ENCODE results near the gene LY6G5B.

The LY6G5B gene

DNA sequence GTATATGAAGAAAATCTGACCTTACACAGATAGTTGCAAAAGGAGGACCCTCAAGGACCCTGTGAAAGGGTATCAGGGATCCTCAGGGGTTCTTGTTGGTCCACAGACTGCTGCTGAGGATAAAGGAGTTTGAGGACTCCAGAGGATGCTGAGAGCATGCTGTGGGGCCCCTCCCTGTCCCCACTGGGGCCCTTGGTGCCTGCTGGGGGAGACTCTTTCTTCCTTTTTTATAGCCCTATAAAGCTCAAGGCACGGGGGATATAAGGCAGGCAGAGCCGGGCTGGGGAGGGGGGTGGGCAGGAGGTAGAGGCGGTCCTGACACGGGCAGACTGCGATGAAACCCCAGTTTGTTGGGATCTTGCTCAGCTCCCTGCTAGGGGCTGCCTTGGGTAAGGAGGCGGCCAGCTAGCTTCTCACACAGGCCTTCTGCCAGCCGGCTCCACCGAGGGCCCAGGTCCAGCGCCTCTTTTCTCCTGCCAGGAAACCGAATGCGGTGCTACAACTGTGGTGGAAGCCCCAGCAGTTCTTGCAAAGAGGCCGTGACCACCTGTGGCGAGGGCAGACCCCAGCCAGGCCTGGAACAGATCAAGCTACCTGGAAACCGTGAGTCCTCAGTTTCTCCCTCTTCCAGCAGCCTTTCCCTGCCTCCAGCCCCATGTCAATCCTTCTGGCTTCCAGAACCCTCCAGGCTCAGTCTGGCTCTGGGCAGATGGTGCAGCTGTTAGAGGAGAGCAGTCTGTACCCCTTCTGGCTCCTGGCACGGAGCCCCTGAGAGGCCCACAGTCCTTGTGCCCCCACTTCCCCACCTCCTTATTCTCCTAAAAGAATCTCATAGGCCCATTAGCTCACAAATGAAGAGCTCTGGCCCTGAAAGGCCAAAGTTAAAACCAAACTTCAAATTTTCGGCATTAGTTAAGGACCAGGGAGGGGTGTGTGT is 45.5 kb downstream of the LY6G5B start, which contains the start of gene LY6G6D:
LY6G6D (plus strand) TSS at position 327 of the 937 bp plus-strand sequence; CDS start at position 335, 8 bp downstream.
- no peak for DNase-seq

DNA sequence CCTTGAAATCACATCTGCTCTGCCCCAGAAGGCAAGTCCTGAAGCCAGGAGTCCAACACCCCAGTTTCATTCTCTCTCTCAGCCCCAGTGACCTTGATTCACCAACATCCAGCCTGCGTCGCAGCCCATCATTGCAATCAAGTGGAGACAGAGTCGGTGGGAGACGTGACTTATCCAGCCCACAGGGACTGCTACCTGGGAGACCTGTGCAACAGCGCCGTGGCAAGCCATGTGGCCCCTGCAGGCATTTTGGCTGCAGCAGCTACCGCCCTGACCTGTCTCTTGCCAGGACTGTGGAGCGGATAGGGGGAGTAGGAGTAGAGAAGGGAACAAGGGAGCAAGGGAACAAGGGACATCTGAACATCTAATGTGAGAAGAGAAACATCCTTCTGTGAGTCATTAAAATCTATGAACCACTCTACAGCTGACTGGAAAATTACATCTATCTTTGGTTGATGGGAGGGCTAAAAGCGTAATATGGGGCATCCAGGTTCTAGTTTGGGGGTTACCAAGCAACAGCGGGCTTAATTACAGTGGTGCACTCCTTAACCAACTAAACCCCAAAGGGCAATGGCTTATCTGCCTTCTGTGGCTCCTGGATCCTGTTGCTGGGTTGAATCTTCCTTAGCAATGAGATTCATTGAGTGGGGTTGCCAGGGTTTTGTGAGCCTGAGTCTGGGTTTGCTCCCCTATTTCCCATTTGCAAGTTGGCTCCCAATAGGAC is 47.9 kb downstream of the LY6G5B start:
- no peak for DNase-seq

DNA sequence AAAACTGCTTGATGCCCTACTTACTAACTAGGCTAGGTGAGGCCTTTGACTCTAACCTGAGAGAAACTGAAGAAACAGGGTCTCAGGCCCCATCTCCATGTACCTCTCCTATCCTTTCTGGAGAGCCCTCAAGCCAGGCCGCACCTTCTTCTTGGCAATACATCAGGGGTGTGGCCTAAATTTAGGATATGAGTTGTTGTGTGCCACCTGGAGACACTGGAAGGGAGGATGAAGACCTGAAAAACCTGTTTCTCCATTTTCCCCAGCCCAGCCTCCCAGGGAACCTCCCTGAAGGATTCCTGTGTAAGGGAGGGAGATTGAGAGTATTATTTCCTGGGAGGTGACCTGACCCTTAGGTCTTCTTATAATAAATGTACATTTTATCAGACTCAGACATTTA is 48.5 kb downstream of the LY6G5B start:
- no peak for DNase-seq

DNA sequence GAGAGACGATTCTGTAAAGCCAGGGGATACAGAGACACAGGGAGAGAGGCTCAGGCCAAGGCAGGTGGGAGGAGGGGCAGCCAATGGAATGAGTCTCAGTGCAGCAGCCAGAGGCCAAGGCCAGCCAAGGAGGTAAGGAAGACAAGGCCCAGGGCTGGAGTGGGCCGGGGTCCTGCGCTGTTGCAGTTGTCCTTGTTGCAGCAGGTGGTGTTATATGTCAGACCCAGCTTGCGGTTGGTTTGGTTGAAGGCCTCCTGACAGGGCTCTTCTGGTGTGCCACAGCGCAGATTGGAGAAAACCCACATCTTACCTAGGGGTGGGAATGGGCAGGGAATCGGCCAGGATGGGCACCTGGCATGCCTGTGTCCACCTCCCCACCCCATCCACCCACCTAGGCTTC is 49.2 kb downstream of the LY6G5B start:
- no peak for DNase-seq

DNA sequence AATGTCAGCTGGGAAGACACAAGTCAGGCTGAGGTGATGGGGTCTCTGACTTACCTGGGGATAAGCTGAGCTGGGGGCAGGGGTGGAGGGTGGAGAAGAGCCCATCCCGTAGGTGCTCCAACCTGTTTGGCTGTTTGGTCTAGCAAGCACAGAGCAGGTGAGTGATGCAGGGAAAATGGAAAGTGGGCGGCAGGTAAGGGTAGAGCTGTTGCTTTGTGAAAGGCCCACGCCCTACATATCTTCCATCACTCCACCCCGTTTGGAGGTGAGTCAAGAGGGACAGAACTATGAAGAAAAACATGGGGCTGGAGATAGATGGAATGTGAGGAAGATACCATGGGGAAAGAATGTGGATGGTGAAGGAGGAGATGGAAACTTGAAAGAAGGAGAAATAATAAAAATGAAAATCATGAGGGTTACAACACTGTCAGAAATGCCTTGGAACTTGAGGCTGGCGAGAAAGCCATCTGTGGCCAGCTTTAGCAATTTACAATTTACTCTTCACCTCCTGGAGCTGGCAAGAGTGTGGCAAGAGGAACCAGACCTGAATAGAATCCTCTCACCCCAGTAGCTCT is 50.5 kb downstream of the LY6G5B start:
- no peak for DNase-seq

DNA sequence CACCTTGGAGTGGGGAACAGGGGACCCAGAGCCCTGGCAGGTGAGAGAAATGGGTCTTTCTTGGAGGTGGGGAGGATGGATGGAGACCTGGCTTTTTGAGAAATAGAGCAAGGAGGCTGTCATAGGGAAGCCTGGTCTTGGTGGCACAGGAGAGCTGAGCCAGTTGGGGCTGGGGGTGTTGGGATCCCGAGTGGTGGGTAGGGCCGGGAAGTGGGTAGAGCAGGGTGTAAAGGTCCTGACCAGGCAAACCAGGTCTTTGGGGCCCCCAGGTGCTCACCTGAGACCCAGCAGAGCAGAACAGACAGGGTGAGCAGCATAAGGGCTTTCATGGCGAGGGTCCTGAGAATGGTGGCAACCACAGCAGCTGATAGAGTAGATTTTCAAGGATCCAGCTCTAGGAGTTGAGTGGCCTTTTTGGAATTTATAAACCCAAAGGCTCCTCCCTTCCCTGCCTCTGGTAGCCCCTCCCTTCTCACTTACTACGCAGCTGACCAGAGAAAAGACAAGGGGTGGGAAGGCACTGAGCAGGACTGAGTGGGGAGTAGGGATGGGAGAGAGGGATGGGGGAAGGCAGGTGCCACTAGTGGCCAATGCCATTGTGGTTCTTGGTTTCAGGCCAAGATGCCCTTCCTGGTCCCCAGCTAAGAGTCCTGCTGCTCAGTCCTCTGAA is 51.7 kb downstream of the LY6G5B start, which contains the start of gene LY6G6C:
LY6G6C (minus strand) TSS at position 396 of the 670 bp plus-strand sequence; CDS start at position 329, 67 bp downstream.
- no peak for DNase-seq

DNA sequence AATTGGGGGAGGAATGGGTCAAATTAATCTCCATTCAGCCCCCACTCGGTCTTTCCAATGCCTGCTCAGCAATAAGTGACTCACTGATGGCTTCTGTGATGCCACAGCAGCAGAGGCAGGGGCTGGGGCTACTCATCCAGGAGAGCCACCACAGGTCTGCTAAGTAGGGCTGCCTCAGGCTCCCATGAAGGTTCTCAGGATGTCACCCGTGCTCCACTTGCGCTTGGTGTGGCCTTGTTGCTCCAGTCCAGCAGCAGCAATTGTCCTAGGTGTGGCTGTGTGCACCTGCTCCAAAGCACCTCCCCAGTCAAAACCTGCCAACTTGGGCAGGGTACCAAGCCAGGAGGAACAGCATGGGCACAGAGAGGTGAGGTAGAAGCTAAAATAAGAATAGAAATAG is 52.4 kb downstream of the LY6G5B start:
- no peak for DNase-seq

Data from fibroblast of skin of scalp (primary cell).